GM19240 (cell line): ENCODE data around the gene LFNG.

Experiments
- DNase-seq: peaks from one replicate; pipeline ENCODE4 v3.0.0; 2011; ENCODE audit warnings: low spot score; ENCODE audit not compliant: insufficient read length

Gene LFNG

DNA sequence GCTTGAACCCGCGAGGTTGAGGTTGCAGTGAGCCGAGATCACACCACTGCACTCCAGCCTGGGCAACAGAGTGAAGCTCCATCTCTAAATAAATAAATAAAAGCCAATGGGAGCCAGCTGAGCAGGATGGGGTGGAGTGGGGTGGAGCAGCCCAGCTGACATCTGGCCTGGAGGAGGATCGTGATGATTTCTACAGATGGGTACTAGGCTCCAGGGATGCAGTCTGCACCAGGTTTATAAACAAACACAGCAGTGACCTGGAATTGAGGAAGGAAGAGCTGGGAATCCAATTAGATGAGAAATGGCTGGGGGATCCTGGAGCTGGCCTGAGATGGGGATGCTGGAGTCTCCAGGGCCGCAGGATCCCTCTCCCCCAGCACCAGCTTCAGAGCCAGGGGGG, 36.1 kb upstream of the LFNG start:
- DNase-seq, result no peak

GRCh38 chr7:2484868-2485267, 34.7 kb upstream of the LFNG start:
- no peak for DNase-seq

GRCh38 chr7:2487586-2488271, 31.8 kb upstream of the LFNG start:
- DNase-seq, result no peak

GRCh38 chr7:2488272-2488645, 31.3 kb upstream of the LFNG start:
- no peak for DNase-seq

GRCh38 chr7:2488681-2489080, 30.9 kb upstream of the LFNG start:
- DNase-seq, result no peak

- no peak for DNase-seq
Observed at GRCh38 chr7:2490181-2490651, 29.4 kb upstream of the LFNG start.

- no peak for DNase-seq
Observed at GRCh38 chr7:2492038-2492437, 27.5 kb upstream of the LFNG start.

DNA sequence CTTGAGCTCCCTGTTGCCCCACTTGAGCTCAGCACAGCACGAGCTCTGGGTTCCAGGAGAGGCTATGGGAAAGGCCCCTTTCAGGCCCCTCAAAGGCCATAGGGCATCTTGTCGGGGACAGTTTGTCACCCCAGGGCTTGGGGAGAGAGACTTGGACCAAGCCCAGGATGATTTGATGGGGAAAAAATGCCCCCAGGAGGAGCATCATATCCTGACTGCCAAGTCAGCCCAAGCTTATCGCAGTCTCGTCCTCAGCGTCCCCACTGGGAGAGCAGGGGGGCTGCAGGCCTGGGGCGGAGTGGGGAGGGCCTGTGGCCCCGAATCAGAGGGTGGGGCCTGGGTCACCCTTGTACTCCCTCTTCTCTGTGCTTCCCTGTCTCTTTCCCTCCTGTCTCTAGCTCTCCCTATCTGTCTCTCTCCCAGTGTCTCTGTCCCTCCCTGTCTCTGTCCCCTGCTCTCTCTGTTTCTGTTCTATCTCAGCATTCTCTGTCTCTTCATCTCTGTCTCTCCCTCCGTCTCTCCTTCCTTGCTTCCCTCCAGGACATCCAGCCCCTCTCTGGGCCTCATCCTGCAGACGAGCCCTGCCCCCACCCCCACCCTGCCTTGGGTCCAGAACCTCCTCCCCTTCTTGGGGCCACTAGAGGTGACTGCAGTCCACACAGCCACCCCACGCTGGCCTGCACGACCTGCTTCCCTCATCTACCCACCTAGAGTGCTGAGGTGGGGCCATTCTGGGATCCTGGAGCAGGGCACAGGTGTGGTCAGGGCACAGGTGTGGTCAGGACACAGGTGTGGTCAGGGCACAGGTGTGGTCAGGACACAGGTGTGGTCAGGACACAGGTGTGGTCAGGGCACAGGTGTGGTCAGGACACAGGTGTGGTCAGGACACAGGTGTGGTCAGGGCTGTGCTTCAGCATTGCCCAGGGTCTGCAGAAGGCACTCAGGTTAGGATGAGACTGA, 26.1 kb upstream of the LFNG start:
- no peak for DNase-seq

GRCh38 chr7:2494191-2495130, 25.1 kb upstream of the LFNG start:
- no peak for DNase-seq

DNA sequence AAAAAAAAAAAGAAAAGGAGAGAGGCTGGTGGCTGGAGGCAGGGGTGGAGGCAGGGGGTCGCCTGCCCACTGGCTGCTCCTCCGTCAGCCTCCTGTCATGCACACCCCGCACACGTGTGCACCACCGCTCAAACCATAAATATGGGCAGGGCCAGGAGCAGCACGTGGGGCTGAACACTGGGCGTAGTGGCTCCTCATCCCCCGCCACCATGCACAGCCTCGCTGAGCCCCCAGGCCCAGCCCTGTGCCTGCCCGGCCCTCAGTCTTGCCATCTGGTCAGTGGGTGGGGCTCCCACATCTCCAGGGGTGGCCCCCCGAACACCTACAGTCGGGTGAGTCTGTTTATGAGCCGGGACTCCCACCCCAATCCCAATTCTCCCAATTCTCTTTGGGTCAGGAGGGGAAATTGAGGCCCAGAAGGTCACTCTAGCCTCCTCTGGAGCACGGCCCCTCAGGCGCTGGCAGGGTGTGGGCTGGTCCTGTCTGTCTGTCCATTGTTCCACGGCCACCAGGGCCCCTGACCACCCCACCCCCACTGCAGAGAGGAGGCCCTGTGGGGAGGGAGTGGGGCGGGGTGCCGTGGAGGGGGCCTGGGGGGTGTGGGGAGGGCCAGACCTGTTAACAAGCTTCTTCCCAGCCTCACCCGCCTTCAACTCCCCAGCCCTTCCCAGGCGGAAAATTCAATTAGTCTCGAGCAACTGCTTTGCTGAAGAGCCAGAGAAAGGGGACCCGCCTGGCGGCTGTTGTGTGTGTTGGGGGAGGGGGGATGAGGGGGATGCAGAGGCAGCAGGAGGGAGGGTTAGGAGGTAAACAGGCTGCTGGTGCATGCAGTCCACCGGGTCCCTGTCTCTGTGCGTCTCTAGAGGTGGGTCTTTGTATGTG, 23.9 kb upstream of the LFNG start:
- DNase-seq, result no peak

DNA sequence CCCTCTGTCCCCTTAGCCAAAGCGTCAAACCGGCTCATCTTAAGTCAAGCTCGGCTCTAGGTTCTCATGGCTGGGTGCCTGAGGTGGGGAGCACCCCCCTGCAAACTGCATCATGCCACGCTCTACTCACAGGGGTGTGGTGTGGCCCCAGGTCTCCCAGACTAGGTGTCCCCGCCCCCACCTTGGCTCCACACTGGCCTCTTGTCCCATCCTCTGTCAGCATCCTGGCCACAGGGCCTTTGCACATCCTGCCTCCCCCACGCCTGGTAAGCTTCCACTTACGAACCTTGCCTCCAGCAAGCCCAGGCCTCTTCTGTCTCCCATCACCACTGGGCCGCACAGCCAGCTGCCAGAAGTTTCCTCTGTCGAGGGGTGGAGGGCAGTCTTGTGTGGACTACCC, 23.2 kb upstream of the LFNG start:
- no peak for DNase-seq

DNA sequence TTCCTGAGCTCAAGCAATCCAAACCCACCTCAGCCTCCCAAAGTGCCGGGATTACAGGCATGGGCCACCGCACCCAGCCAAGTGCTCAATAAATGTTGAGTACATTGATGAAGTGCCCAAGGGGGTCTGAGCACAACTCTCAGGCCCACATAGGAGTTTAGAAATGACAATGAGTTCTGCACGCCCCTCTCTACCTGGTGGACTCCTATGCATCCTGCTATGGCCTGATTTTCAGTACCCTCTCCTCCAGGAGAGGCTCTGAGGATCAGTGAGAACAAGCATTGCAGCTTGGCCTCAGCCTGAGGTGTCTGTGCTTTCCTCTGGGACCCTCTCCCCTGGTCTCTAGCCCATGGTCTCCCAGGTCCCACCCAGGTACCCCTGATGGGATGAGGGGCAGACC, 22.5 kb upstream of the LFNG start:
- no peak for DNase-seq

DNA sequence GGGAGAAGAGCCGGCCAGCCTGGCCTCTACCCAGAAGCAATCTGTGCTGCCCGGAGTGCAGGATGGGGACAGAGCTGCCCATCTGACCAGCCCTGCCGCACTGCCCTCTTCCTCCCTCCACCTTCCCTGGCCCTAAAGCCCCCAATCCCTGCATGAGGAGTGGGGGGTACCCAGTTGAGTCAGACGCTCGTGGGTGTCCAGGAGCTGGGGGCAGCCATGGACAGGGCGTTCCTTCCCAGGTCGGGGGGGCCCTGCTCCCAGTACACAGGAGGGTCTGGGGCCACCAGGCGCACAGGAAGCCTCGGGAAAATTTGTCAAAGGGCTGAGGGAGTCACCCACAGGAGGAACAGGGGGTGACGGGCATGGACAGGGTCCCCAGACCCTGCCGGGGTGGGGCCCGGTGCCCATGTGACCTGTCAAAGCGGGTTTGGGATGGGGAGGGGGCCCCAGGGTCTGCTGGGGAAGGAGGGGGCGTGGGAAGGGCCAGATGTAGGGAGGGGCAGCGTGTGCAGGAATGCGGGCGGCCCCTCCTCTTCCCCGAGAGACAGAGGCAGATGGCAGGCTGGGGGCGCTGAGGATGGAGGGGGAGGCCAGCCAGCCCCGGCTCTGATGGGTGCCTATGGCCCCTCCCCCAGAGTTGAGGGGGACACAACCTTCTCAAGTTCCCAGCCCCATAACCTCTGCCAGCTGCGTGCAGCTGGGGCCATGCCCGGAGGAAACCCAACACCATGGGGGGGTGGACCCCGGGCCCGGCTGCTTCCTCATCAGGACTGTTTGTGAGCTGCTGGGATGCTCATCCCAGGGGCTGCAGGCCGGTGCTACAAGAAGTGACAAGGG, 21.9 kb upstream of the LFNG start:
- DNase-seq, result no peak

DNA sequence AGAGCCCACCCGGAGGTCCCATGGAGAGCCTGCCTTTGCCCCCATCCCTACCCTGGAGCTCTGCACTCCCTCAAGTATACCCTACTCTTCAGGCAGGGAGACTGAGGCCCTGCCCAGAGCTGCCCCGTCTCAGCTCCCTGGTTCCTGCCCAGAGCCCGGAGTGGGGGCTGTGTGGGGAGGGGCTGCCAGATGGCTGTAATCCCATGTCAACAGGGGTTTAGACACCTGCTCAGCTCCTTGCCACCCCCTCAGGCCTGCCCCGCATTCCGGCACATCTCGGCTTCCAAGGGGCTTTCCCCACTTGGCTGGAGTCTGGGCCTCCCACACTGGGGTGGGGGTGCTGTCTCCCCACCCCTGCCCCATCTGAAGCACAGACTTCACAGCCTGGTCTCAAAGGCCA, 20.9 kb upstream of the LFNG start:
- DNase-seq, result no peak

DNA sequence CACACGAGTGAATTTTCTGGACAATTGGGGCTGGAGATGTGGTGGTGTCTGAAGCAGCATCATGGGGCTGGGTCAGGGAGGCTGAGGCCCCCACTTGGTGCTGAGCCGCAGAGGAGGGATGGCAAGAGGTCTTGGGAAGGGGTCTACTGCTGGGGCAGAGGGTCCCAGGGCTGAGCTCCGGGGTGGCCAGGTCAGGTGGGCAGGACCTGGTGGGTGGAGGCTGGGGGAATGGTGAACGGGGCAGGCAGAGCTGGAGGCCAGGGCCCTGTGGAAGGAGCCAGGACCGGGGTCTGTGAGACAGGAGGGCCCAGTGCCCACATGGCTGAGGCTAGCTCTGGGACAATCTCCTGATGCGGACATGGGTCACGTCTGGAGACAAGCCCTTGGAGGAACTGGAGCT, 20.4 kb upstream of the LFNG start:
- DNase-seq, result no peak

DNA sequence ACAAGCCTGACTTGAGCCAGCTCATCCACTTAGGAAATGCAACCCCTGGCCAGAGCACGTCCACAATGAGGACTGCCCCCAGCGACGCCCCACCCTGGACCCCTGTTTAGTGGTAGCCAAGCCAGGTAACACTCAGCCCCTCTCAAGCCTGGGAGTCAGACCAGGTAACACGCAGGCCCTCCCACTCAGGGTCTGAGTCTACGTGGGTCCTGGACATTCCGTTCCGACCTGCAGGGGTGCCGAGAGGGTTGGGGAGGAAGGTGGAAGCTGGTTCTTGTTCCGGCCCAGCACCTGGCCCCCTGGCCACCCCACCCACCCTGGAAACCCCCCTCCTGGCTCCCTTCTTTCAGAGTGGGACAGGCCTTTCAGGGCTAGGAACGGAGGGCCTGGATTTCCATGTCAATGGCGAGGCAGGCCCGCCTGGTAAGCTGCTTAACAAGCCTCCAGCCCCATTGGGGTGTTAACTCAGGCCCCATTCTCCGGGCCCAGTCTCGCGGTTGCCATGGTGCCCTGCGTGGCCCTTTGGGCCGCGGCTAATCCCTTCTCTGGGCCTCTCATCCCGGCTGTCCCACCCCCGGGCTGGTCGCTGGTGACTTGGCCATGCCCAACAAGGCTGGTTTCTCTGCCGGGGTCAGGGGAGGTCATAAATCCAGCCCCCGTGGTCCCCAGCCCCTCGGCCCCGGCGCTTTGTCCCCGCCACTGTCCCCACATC, 19.7 kb upstream of the LFNG start:
- no peak for DNase-seq

- DNase-seq, result no peak
Observed at GRCh38 chr7:2500701-2501100, 18.9 kb upstream of the LFNG start.

DNA sequence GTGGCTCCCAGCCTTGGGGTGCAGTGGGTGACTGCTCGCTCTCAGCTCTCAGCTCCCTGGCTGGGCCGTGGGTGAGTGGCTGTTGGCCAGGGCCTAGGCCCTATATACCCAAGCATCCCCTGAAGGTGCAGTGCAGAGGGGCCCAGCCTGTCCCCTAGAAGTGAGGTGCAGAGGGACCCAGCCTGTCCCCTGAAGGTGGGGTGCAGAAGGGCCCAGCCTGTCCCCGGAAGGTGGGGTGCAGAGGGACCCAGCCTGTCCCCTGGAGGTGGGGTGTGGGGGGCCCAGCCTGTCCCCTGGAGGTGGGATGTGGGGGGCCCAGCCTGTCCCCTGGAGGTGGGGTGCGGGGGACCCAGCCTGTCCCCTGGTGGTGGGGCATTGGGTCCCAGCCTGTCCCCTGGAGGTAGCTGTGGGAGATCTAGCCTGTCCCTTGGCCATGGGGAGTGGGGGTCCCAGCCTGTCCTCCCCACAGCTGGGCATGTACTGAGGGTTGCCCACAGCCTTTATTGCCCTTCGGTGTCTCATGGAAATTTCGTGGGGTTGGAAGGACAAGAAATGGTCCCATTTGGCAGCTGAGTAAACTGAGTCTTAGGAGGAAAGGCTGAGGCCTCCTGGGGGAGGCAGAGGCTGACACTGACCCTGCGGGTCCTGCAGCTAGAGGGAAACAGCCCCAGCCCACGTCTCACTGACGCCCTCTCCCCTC, 17.5 kb upstream of the LFNG start:
- DNase-seq, result no peak

GRCh38 chr7:2502647-2502966, 17.0 kb upstream of the LFNG start:
- DNase-seq, result no peak
